Stimulated activated CD4-positive, alpha-beta T cell treated with anti-CD3 and anti-CD28 coated beads, Interleukin-4, amount 100 ng/mL, for 24 hours (primary cell): ENCODE results near the gene LUC7L3.
A peak's percentile ranks its signal among the peaks of the same experiment; 100 is the strongest.

Source experiments
- DNase-seq: peaks from one replicate; pipeline ENCODE4 v3.0.0-alpha.2; 2020

LUC7L3 gene

DNA sequence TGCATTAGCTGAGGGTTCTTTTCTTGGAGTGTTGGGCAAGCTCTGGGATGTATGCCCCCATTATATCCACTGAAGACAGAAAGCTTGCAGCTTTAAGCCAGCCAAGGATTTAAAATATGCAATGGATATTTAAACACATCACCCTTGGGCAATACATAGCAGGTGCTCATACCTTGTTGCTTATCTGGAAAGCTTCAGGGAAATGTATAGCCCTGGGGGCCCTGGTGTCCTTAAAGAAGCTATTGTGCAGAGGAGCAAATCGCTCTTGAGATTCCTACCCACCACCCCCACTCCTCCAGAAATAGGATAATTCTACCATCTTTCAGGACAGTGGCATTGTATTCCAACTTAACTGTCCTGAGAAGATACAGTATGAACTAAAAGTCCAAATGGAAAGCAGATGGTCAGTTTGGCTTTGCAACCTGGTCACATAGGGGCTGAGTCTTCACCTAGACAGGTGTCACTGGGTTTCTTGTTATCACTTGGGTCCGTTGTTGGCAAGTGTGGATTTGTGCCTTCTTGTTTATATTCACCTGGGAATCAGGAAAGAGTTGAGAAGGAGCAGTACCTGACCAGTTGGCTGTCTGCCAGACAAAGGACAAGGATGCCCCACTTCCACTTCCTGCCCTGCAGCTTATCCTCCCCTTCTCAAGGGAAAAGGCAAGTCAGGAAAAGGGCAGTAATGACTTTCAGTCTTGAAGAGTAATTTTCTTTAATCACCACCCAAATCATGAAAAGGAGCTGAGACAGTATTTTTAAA lies 44.5 kb downstream of the LUC7L3 start:
- no peak for DNase-seq

DNA sequence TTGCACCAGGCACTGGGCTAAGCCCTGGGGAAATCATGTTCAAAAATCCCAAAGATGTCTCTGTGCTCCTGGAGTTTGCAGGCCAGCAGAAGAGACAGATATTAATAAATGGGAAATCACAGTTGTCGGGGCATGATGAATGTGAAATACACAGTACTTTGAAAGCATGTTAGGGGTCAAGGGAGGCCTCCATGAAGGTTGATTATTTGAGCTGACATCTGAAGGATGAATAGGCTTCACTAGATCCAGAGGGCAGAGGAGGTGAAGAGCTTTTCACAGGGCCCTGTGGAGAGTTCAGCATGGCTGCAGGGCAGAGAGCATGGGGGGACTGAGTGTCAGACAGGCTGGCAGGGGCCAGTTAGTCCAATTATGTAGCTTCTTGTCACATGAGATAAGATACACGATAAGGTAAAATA lies 45.3 kb downstream of the LUC7L3 start:
- no peak for DNase-seq

DNA sequence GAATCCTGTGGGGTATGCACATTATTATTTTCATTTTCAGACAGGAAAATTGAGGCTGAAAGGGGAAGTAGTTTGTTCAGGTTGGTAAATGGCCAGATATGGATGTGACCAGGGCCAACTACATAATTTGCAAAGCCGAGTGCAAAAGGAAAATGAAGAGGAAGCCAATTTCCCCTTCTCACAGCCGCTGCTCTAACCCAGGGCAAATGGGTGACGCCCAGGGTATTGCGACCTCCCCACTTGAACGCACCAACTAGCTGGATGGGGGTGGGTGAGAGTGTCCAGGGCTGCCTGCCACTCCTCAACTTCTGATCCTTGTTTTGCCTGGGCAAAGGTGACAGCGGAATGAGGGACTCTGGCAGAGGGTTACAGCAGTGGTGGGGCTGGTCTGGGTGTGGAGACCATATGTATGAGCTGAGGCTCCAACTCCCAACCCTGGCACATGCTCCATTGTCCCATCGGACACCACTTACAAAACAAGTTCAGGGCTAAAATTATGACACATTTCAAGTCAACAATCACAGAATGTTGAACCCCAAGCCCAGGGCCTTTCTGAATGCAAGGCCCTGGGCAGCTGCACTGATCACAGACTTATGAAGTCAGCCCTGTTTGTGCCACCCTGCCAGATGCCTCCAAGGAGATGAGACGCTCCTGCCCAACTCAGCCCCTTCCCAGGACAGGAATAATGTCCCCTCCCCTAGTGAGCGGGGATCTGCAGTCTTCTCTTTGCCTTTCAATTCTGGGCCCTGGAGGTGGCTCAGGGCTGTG lies 46.2 kb downstream of the LUC7L3 start:
- DNase-seq, result no peak

DNA sequence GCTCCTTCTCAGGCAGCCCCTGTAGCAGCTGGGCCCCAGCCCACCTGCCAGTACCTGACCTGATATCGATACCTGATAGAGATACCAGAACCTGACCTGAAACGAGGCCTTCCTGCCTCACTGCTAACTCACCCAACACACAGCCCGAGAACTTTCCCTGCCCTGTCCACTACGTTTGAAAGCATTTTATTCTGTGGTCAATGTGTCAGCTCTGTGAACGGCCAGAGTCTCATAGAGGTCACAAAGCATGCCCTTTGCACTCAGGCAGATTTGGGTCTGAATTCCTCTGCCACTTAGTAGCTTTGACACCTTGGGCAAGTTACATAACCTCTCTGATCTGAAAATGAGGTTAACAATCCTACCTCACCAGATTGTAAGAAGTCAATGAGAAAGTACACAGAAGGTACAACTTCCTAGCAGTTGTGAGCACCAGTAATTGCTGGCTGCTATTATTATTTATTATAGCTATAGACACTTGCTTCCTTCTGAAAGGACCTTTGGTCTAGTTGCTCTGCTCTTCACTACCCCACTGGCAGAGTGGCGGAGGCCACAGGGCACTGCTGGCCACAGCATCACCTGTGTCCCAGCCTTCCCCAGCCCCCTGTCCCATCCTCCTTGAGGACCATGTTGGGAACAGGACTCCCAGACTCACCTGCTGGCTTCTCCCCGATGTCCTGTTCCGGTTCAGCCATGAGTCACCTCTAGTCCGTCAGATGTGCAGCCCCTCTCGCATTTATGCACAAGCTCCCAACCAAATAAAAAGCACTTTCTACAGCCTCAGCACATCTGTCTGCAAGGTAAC lies 47.0 kb downstream of the LUC7L3 start:
- DNase-seq, result no peak

DNA sequence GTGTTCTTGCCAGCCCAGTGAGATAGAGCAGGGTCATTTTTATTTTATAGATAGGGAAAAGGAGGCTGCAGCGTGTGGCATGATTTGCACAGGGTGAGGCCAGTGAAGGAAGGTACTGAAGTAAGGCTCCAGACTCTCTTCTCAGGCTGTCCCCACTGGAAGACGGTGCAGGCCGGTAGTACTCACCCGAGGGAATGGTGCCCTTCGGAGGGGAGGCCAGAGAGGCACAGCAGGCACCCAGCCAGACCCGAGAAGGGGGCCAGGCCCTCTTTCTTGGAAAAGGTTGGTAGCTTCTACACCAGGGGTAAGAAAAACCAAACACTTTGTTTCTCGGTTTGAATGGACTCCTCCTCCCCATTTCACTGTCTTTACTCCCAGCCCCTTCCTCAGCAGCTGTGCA lies 47.6 kb downstream of the LUC7L3 start:
- no peak for DNase-seq

DNA sequence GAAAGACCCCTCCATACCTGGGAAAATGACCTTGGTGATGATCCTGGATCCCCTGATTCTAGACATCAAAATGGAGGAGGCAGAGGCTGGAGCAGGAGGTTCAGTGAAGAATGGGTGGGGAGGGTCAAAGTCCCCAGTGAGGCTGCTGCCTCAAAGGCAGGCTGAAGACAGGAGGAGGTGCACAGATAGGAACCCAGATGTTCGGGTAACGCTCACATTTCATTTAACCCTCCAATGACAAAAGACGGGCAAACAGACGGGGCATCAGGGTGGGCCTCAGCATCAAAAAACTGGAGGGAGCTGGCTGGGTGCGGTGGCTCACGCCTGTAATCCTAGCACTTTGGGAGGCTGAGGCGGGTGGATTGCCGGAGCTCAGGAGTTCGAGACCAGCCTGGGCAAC lies 48.0 kb downstream of the LUC7L3 start, which contains the start of gene ANKRD40CL:
TSS of gene ANKRD40CL (minus strand) at position 73 of the 400 bp plus-strand sequence. CDS start 605 bp downstream, outside the sequence.
- DNase-seq, result no peak

DNA sequence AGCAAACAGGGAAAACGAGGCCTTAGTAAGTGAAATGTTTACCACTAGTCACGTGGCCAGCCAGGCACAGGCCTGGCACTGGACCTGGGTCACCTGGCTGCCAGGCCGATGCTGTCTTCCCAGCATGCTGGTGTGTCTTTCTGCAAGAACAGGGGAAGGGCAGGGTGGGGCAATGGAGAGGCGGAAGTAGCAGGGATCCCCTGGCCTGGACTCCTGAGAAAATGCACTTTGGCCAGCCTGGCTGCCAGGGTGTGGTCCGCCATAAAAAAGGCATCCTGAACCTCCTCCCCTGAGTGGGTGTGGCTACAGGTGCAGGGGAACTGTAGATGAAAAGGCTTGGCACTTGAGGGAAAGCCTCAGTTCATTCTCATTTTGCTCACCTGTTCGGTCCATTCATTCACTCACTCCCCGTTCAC lies 49.0 kb downstream of the LUC7L3 start:
- no peak for DNase-seq

DNA sequence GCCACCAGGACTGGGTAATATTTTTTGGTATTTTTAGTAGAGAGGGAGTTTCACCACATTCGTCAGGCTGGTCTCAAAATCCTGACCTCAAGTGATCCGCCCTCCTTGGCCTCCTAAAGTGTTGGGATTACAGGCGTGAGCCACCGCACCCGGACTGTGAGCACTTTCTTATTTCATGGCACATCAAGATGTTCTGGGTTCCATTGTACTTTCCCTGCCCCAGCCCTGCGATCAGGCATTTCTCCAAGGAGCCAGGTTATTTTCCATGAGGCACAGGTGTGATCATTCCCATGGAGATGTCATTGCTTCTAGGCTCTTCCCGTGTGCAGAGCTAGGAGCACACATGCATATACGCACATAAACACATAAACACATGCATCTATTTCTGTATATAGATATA lies 50.5 kb downstream of the LUC7L3 start:
- no peak for DNase-seq

DNA sequence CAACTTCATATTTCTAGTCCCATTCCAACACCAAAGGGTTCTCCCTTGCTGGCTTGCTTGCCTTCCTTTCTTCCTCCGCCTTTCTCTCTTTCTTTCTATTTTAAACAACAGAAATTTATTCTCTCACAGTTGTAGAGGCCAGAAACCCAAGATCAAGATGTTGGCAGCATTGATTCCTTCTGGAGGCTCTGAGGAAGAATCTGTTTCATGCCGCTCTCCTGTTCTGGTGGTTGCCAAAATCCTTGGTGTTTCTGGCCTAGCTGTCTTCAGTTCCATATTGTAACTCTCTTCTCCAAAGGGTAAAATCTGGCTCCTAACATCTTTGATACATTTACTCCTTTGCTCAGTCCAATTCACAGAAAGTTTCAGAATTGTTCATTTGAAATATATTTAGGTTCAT lies 50.9 kb downstream of the LUC7L3 start:
- DNase-seq, result no peak

DNA sequence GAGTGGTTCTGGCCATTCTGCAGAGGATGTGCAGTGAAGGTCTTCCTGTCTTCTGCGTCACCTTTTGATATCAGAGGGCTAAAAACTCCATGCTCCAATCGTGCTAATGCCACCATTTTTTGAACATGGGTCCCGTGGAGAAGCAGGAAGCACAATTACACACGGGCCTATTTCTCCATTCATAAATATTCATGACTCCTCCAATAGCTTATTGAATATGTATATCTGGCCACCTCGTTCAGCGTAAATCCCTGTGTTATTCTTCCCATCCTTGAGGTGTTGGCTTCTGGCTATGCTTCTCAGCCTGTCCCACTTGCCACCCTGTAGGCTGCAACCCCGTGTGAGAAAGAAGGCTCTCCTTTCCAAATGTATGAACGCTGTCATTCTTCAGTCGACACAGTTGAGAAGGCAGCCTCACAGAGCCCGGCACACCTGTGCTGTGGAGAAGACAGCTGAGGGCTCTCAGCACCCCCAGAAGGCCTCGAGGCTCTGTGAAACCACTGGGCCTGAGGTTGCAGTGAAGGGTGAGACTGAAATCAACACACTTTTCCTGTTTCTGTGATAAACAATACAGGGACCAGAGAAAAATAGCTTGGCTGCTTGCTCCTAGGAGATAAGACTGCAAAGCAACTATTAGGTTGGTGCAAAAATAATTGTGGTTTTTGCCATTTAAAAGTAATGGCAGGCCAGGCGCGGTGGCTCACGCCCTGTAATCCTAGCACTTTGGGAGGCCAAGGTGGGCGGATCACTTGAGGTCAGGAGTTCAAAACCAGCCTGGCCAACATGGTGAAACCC lies 52.8 kb downstream of the LUC7L3 start:
- no peak for DNase-seq

DNA sequence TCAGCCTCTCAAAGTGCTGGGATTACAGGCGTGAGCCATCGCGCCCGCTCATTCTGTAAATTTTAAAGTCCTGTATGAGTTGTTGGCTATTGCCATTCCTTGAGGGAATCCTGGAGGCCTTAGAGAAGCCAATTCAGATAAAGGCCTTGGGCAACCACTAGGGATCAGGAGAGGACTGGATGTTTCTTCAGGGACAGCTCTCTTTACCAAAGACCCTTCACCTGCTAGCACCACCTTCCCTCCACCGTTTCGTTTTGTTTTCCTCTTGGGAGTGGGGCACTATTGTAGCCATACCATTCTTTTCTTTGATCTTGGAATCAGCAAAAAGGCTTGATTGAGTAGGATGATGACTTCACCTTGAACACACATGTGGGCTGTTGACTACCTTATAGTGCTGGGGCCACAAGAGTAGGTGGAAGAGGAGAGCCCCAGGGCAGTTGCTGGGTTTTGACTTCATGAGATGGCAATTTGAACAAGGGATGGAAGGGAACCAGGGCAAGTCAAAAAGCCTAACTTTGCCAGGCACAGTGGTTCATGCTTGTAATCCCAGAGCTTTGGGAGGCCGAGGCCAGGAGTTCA lies 54.9 kb downstream of the LUC7L3 start:
- DNase-seq, result no peak

DNA sequence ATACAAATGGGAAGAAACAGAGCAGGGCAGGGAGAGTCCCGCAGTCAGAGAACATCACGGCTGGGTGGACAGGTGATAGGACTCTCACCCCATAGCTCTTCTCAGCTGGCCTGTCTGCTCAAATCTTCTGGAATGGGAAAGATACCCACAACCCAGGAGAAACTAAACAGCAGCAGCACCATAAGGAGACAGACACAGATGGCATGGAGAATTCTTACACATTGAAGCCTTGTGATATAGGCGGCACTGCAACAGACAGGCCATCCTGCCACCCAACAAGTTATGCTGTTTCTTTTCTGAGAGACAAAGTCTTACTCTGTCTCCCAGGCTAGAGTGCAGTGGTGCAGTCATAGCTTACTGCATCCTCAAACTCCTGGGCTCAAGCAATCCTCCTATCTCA lies 56.5 kb downstream of the LUC7L3 start:
- DNase-seq, result no peak

DNA sequence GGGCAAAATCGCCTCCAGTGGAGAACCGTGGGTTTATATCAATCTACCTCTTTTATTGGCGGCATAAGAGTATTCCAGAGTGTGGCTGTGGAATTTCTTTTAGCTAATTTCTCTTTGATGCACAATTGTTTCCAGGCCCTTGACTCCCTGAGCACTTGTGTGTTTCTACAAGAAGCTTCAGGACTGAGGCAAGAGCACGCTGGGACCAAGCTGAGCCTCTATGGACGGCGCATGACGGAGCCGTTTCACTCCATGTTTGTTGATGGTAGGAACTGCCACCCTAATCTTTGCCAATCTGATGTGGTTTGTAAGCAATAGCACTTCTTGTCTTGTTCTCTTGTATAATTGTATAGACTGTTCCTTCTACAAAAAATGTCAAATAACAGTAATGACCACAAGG lies 59.1 kb downstream of the LUC7L3 start:
- DNase-seq, result no peak

DNA sequence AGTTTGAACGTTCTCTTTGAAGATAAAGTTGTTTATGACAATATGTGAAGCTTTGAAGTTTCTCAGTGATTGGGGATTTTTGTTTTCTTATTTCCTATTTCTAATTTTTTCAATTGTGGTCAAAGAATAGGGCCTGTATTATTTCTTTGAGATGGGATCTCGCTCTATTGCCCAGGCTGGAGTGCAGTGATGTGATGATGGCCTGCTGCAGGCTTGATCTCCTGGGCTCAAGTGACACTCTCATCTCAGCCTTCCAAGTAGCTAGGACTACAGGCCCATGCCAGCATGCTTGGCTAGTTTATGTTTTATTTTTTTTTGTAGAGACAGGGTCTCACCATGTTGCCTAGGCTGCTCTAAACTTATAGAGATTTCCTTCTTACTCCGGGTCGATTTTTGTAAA lies 59.6 kb downstream of the LUC7L3 start:
- no peak for DNase-seq

DNA sequence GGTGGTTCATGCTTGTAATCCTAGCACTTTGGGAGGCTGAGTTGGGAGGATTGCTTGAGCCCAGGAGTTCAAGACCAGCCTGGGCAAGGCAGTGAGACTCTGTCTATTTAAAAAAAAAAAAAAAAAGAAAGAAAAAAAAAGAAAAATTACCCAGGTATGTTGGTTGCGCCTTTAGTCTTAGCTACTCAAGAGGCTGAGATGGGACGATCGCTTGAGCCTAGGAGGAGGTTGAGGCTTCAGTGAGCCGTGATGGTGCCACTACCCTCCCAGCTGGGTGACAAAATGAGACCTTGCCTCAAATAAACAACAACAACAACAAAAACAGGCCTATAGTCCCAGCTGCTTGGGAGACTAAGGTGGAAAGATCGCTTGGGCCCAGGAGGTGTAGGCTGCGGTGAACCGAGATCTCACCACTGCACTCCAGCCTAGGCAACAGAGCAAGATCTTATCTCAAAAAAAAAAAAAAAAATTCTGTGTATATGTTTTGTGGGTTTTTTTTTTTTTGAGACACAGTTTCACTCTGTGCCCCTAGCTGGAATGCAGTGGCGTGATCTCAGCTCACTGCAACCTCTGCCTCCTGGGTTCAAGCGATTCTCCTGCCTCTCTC lies 60.4 kb downstream of the LUC7L3 start:
- DNase-seq, result peak; percentile 24

DNA sequence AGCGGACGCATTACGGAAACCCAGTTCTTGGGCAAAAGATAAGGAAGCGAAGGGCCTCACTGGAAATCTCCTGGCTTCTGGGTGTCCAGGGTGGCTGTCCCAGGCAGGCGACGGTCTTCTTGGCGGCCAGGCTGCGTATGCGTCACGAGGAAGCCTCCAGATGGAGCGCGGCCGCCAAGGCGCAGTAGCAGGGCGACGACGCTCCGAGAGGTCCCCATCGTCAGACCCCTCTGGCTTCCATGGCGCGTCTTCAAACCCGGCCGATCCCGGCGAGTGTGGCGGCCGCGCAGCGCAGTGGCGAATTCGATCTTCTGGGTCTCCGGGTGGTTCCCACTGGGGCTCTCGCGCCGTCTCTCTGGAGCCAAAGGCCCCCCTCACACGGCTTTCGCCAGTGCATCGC lies 61.8 kb downstream of the LUC7L3 start:
- DNase-seq, result no peak

DNA sequence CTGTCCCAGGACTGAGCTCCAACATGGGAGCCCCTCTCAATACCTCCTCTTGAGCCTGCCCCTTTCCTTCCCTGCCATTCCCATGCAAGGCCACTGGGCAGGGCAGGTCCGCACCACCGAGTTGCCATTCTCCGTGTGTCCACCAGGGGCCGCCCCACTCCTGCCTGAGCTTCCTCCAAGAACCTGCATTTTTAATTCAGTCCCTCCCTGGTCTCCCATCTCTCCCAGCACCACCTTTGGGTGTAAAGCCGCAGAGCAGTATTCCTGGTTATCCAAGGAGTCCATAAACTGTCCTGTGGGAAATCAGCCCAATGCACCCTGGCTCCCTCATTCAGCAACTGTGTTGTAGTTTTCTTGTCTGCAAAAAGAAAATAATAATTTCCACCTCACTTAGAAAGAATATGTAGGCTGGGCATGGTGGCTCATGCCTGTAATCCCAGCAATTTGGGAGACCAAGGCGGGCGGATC lies 63.8 kb downstream of the LUC7L3 start:
- DNase-seq, result peak; percentile 82

DNA sequence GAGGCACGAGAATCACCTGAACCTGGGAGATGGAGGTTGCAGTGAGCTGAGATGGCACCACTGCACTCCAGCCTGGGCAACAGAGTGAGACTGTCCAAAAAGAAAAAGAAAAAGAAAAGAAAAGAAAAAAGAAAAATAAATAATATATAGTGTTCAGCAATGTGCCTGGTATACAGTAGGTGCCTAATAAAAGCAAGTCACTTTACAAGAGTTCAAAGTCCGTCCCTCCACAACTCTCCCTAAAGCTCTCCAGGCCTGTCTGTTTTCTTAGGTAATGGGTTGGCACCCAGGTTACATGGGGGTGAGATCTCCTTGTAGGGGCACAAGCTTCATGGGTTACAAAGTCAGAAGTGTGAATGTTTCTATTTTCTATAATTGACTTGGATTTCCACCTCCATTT lies 64.5 kb downstream of the LUC7L3 start:
- DNase-seq, result no peak

DNA sequence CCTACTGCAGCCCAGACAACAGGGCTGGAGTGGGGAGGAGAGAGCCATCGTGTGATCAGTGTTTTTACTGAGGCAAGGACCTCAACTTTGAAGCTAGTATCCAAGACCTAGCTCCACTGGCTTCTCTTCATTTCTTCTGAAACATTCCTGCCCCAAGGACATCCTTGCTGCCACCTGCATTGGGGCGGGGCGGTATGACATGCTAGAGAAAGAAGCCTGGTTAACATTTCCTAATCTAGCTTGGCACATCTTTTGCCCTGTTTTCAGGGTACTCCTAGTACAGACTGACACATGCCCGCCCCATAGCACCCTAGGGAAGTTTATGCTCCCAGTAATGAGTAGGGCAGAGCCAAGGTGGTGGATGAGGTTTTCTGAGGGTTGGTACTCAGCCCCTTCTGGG lies 65.7 kb downstream of the LUC7L3 start:
- DNase-seq, result no peak

DNA sequence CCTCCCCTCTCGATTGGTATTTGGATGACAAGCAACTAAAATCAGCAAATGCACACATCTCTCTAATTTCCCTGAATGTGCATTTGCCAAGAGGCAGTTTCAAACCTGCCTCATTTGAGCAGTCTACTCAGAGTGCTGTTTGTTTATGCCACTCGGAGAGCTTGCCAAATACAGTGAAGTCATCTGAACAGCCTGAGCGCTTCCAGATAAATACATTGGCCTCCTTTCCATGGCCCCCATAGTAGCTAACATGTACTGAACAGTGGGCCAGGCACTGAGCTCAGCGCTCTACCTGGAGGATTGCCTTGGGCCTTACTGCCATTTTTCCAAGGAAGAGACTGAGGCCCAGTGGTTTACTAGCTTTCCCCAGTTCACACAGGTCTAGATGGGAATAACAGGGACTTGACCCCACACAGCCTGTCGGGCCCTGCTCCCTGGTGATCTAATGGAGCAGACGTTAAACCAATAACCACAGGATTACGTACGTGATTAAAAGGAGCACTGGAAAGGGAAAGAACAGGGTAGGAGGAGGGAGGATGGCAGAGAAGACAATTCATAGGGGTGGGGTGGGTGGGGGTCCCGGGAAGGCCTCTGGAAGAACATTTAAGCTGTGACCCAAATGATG lies 66.7 kb downstream of the LUC7L3 start:
- no peak for DNase-seq

DNA sequence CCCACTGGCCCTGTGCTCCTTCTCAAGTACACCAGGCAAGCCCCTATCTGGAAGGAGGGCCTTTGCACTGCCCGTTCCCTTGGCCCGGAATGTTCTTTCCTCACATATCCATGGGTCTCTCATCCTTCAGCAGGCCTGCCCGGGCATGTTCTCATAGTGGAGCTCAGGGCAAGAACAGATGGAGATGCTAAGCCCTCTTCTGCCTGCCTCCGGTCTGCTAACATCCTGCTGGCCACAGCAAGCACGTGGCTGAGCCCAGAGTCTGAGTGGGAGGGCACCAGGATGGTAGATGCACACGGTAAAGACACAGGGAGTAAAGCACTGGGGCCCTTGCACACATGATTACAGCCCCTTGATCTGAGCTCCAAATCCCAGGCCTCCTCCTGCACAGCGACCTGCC lies 67.7 kb downstream of the LUC7L3 start:
- DNase-seq, result no peak
